NCI-H1092 treated with DMSO at 0.1 percent for 48 hours (cell line): ENCODE results near the gene CYP2J2.
"Not testable (repeated sequence)": the region's sequence is repeated elsewhere in the genome, so short reads cannot be mapped to it uniquely, and the experiment has no call there.

Source experiments
- DNase-seq: peaks from one replicate; lab custom pipeline; 2025; lab: John Stamatoyannopoulos, UW

The CYP2J2 gene

DNA sequence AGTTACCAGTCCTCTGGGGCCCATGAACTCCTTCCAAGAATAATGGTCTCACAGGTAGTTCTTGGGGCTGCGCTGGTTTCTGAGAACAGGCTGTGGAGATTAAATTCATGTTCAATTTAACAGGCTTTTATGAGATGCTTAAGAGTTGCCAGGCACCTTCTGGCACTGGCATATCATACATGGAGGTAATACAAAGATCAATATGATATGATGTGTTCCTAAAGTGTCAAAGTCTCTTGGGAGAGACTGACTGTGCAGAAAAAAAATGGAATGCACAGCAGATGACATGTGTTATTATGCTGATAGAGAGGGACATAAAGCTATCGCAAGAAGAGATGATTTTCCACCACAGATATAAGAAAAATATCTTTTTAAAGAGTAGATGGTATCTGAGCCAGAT, 6.8 kb downstream of the CYP2J2 start:
- DNase-seq = no peak

GRCh38 chr1:59917785-59918180, 8.8 kb downstream of the CYP2J2 start:
- DNase-seq = no peak

GRCh38 chr1:59917026-59917784, 9.4 kb downstream of the CYP2J2 start:
- DNase-seq = no peak

- no peak for DNase-seq
Measured at GRCh38 chr1:59915516-59915915, 11.1 kb downstream of the CYP2J2 start.

DNA sequence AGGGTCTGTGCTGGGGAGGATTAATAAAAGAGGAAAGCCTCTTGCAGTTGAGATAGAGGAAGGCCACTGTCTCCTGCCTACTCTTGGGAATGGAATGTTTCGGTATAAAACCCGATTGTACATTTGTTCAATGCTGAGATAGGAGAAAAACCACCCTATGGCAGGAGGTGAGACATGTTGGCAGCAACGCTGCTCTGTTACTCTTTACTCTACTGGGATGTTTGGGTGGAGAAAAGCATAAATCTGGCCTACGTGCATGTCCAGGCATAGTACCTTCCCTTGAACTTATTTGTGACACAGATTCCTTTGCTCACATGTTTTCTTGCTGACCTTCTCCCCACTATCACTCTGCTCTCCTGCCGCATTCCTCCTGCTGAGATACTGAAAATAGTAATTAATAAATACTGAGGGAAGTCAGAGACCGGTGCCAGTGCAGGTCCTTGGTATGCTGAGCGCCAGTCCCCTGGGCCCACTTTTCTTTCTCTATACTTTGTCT, 11.7 kb downstream of the CYP2J2 start:
- DNase-seq = not testable (repeated sequence)

- no peak for DNase-seq
Measured at GRCh38 chr1:59908682-59909081, 17.9 kb downstream of the CYP2J2 start.

DNA sequence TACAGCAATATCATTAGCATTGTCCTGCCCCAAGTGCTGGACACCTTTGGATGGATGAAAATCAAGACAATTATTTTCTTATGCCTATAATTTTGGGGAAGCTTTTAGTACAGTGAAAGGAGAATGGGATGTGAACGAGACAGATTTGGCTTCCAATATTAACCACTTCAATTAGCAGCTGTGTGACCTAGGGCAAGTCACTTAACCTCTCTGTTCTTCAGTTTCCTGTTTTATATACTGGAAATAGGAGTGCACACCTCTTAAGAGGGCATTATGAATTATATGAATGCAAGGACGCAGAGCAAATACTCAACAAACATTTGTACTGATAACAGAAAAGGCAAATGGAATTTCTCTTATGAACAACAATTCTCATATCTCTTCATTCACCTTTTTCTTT, 18.5 kb downstream of the CYP2J2 start:
- no peak for DNase-seq

- DNase-seq = no peak
Measured at GRCh38 chr1:59906931-59907330, 19.6 kb downstream of the CYP2J2 start.

- DNase-seq = peak; percentile 33
Measured at GRCh38 chr1:59903141-59903754, 23.3 kb downstream of the CYP2J2 start.

GRCh38 chr1:59901770-59902388, 24.7 kb downstream of the CYP2J2 start:
- DNase-seq = no peak

DNA sequence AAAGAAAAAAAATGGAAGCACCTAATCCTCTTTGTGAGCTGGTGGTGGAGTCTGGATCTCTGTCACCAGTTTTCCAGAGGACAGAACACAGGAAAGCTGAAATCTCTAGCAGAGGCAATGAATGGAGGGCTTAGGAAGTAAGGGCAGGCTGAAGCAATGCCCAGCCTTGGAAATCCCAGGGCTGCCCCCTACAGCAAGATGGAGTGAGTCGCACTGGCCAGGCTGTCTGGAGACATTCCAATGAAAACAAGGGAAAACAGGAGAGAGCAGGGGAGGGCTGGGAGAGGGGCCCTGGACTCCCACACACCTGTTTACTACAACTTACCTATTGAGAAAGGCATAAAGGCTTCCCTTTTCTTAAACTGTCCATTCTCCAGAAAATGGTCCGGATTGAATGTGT, 25.9 kb downstream of the CYP2J2 start:
- no peak for DNase-seq

DNA sequence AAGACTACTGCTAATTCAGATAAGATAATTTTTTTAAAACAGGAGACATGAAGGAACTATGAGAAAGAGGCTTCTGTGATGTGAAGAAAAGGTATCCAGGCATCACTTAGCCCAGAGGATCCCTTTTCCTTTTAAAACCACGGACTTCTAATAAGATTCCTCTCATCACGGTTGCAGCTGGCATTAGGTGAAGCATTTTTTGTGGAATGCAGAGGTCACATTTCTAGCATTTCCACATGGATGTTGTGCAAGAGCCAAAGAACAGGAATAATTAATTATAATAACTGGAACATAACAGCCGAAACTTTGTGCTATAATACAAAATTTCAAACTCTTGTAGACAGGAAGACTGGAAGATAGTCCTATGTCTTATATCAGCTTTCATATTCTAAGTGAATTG, 27.6 kb downstream of the CYP2J2 start:
- DNase-seq = no peak

- DNase-seq = no peak
Measured at GRCh38 chr1:59897165-59897564, 29.4 kb downstream of the CYP2J2 start.

- no peak for DNase-seq
Measured at GRCh38 chr1:59892841-59893811, 33.4 kb downstream of the CYP2J2 start.

DNA sequence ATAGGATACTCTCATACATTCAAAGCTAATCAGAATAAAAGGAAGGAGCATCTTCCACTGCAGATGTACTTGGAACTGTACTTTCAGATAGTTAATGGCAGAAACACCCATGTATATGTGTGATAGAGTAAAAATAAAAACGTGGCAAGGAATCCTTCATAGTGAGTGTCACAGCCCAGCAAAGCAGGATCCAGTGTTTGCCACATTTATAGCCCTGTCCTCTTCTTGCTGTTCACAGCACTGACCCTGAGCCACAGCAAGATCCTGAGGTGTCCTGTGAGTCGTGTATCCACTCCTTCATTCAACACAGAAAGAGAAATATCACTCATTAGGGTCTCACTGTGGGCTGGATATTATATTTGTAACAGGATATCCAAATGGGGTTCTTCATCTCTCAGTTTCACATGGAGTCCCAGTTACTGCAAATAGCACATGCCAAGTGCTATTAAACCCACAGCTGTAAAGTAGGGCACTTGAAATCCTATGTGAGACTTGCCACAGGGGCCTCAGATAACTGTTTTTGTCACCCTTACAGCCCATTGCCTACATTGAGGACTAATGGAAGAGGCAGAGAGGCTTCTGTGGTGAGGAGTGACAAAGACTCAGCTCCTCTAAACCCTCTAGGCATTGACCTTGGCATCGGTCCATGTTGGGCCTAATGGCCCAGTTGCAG, 41.3 kb downstream of the CYP2J2 start:
- DNase-seq = peak; percentile 16

- DNase-seq = no peak
Measured at GRCh38 chr1:59880735-59881134, 45.8 kb downstream of the CYP2J2 start.

DNA sequence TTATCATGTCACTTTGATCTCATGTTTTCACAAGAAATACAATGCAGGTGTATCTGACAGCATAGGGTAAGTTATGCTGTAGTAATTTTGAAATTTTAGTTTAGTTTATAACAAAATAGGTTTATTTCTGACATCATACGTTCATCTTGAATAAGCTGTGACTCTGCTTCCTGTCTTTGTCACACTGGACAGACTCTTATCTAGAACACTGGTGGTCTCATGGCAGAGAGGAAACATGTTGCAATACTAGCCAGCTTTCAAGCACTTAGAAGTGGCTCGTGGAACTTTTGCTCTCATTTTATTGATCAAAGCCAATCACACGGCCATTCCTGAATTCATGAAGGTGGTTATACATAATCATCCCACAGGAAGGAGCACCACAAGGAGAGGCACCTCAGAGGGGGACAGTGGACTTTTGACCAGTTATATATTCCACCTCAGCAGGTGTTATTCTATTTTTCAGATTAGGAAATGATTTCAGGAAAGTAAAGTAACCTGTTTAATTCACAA, 46.5 kb downstream of the CYP2J2 start:
- no peak for DNase-seq

DNA sequence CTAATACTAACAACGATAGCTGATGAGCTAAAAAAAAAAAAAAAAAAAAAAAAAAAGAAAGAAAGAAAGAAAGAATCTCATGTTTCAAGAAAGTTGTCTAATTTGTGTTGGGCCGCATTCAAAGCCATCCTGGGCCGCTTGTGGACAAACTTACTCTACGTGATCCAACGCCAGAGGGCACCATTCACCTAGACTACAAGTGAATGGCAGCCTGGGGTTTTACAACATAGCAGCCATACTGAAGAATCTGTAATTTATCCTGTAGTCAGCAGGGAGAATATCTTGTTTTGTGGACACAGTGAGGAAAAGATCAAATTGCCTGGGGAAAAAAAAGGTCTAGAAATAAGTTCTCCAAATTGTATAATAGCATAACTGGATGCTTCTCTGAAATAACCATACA, 47.0 kb downstream of the CYP2J2 start:
- peak; percentile 37 for DNase-seq

- DNase-seq = no peak
Measured at GRCh38 chr1:59878370-59878769, 48.2 kb downstream of the CYP2J2 start.

DNA sequence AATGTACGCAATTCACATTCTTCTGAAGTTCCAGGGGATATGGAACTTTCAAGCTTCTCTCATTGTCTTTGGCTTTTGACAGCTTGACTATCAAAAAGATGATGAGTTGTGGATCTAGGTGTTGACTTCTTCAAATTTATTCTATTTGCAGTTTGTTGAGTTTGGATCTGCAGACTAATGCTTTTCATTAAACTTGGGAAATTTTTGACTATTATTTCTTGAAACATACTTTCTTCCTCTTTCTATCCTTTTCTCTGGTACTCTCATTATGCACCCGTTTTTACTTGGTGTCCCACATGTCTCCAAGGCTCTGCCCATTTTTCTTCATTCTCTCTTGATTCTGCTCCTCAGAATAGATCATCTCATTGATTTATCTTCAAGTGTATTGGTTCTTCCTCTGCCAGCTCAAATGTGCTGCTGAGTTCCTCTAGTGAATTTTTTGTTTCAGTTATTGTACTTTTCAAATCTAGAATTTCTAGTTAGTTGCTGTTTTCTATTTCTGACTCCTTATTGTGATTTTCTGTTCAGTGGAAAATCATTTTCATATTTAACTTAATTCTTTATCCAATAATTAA, 49.4 kb downstream of the CYP2J2 start:
- no peak for DNase-seq

DNA sequence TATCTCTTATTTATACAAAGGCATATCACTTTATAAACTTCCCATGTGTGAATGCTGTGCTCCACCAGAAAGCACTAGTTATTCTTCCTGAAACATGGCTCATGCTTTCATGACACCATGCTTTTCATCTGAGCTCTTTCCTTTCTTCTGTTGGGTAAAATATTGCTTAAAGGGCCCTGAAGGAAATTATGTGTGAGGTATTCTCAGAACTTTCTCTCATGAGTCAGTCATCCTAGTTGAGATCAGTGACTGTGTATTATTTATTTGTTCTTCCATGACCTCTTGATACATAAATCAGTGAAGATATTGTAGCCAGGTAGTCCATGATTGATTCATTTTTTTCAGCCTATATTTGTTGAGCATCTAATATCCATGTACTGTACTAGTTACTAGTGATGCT, 54.8 kb downstream of the CYP2J2 start:
- no peak for DNase-seq
